OCI-LY1 (cell line): ENCODE results near the gene WFS1.

Source experiments
- H2AFZ ChIP-seq: fragments of 200-600 bp; sonication (generic), shearing (Covaris generic); 2 replicates; pipeline ENCODE4 v1.6.0; 2014; ENCODE audit warnings: antibody characterized with exemption, mild to moderate bottlenecking, low read length
- H3F3A ChIP-seq: fragments of 200-600 bp; sonication (generic), shearing (Covaris generic); 2 replicates; pipeline ENCODE4 v1.6.0; 2014; ENCODE audit warnings: mild to moderate bottlenecking, antibody characterized with exemption, low read length, moderate library complexity; ENCODE audit not compliant: insufficient read depth
- H3K27ac ChIP-seq: fragments of 200-600 bp; sonication (generic); 2 replicates; pipeline ENCODE4 v1.5.1; 2014; ENCODE audit warnings: low read length, mixed run types, mild to moderate bottlenecking, low read depth; ENCODE audit not compliant: poor library complexity, severe bottlenecking
- H3K27me3 ChIP-seq: fragments of 200-600 bp; sonication (generic); 2 replicates; pipeline ENCODE4 v1.6.0; 2014; ENCODE audit warnings: antibody characterized with exemption, mild to moderate bottlenecking, low read length, moderate library complexity; ENCODE audit not compliant: insufficient read depth
- H3K36me3 ChIP-seq: fragments of 200-600 bp; sonication (generic); 2 replicates; pipeline ENCODE4 v1.6.1; 2014; ENCODE audit warnings: mild to moderate bottlenecking, antibody characterized with exemption, low read length, moderate library complexity, mixed read lengths; ENCODE audit not compliant: insufficient read depth
- H3K4me1 ChIP-seq: fragments of 200-600 bp; sonication (generic); 2 replicates; pipeline ENCODE4 v1.5.1; 2014; ENCODE audit warnings: mild to moderate bottlenecking, low read length, moderate library complexity; ENCODE audit not compliant: insufficient read depth, severe bottlenecking
- H3K4me2 ChIP-seq: fragments of 200-600 bp; sonication (generic), shearing (Covaris generic); 2 replicates; pipeline ENCODE4 v1.6.1; 2014; ENCODE audit warnings: low read length
- H3K4me3 ChIP-seq: fragments of 200-600 bp; sonication (generic); 2 replicates; pipeline ENCODE4 v1.5.1; 2014; ENCODE audit warnings: low read length, low read depth, mild to moderate bottlenecking, mixed read lengths; ENCODE audit not compliant: poor library complexity, severe bottlenecking
- H3K79me2 ChIP-seq: fragments of 200-600 bp; shearing (Covaris generic); 2 replicates; pipeline ENCODE4 v1.6.1; 2016; ENCODE audit warnings: mixed run types, low read length, mixed read lengths; ENCODE audit not compliant: insufficient read depth
- H3K9ac ChIP-seq: fragments of 200-600 bp; sonication (generic), shearing (Covaris generic); 2 replicates; pipeline ENCODE4 v1.6.1; 2014; ENCODE audit warnings: mild to moderate bottlenecking, low read length, mixed read lengths
- H3K9me2 ChIP-seq: fragments of 200-600 bp; sonication (generic), shearing (Covaris generic); 2 replicates; pipeline ENCODE4 v1.6.1; 2014; ENCODE audit warnings: low read depth, mild to moderate bottlenecking, low read length, mixed read lengths
- H3K9me3 ChIP-seq: fragments of 200-600 bp; shearing (Covaris generic); 2 replicates; pipeline ENCODE4 v1.6.1; 2014; ENCODE audit warnings: low read length, mixed read lengths
- H4K20me1 ChIP-seq: fragments of 200-600 bp; sonication (generic), shearing (Covaris generic); 2 replicates; pipeline ENCODE4 v1.6.0; 2016; ENCODE audit warnings: mild to moderate bottlenecking, low read length; ENCODE audit not compliant: insufficient read depth
- CTCF ChIP-seq: fragments of 200-600 bp; sonication (generic), shearing (Covaris generic); IDR thresholded peaks from 2 replicates; pipeline ENCODE4 v1.5.1; 2017; ENCODE audit warnings: mild to moderate bottlenecking, antibody characterized with exemption, low read length, moderate library complexity, mixed read lengths
- EZH2 ChIP-seq: fragments of 200-600 bp; sonication (generic), shearing (Covaris generic); IDR thresholded peaks from 2 replicates; pipeline ENCODE4 v1.8.0; 2017; ENCODE audit warnings: borderline replicate concordance, mixed run types, mild to moderate bottlenecking, antibody characterized with exemption, low read length, moderate library complexity, mixed read lengths

Gene WFS1

DNA sequence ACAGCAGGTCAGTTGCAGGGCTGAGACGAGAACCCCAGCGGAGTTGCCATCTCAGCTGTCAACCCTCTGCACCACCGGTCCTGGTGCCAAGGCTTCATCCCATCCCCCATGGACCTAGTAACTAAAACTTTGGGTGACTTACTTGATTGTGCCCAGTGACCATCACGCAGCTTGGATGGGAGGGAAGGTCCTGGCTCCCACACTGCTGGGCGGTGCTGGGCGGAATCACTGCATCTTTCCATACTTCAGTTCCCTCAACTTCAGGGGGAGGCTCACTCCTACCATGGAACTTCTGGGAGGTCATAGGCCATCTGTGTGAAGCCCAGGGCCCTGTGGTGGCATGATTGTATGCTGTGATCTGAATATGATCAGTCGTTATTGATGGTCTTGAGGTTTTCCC is 43.1 kb upstream of the WFS1 start:
- no peaks in the 10 kb centered on the region for H3K79me2 ChIP-seq
- H3K4me3 ChIP-seq: no peak overlapping the region
- H3K4me2 ChIP-seq: no peak overlapping the region
- H4K20me1 ChIP-seq: no peaks in the 10 kb centered on the region
- no peak overlapping the region for H3K27ac ChIP-seq
- no peaks in the 10 kb centered on the region for H3K27me3 ChIP-seq
- TF ChIP-seq CTCF: no peak
- TF ChIP-seq EZH2: no peak
- H3F3A ChIP-seq: no peaks in the 10 kb centered on the region
- H3K9ac ChIP-seq: no peak overlapping the region
- no peak overlapping the region for H2AFZ ChIP-seq
- H3K36me3 ChIP-seq: no peaks in the 10 kb centered on the region
- H3K9me3 ChIP-seq: no peaks in the 10 kb centered on the region
- H3K9me2 ChIP-seq: no peaks in the 10 kb centered on the region
- no peaks in the 10 kb centered on the region for H3K4me1 ChIP-seq

GRCh38 chr4:6227412-6228157 is 42.1 kb upstream of the WFS1 start:
- no peak overlapping the region for H2AFZ ChIP-seq
- no peaks in the 10 kb centered on the region for H4K20me1 ChIP-seq
- H3K27me3 ChIP-seq: no peaks in the 10 kb centered on the region
- H3K9me2 ChIP-seq: no peaks in the 10 kb centered on the region
- H3K4me3 ChIP-seq: no peak overlapping the region
- H3K79me2 ChIP-seq: no peaks in the 10 kb centered on the region
- H3F3A ChIP-seq: no peaks in the 10 kb centered on the region
- no peaks in the 10 kb centered on the region for H3K9me3 ChIP-seq
- H3K36me3 ChIP-seq: no peaks in the 10 kb centered on the region
- no peak overlapping the region for H3K4me2 ChIP-seq
- H3K4me1 ChIP-seq: no peaks in the 10 kb centered on the region
- TF ChIP-seq CTCF: no peak
- TF ChIP-seq EZH2: no peak
- no peak overlapping the region for H3K27ac ChIP-seq
- no peak overlapping the region for H3K9ac ChIP-seq

DNA sequence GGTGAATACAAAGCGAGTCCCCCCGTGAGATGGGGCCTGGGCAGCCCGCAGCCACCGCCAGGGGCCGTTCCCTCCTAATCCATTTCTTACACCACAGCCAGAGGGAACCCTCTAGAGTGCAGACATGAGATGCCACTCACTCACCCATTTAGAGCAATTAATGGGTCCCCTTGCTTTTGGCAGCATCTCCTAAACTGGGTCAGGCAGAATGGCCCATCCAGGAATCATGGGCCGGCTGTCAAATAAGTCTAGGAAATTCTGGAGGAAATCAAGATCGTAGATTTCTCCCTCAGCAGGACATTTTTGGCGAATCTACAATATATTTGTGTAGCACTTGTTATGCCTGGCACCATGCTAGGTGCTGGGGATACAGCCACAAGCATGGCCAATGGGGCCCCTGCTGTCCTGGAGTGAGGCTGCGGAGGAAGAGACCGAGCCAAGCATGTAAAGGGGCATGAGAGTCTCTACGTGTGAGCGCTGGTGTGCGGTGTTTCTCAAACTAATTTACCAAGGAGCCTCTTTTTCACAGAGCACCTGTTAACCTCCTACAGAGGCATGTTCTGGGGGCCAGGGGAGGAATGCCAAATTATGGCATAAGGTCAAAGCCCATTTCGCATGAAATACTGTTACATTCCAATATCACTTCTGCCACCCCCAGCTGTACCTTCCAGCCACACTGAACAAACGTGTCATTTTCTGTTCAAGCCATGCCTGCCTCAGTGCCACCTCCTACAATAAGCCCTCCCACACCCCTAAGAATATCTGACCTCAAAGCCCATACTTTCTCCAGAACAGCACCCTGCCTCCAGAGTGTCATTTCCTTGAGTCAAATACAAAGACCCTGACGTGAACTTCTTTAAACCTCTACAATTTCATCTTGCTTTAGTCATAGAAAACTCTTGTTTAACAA is 41.2 kb upstream of the WFS1 start:
- no peaks in the 10 kb centered on the region for H3K4me1 ChIP-seq

More for the DNA sequence above, 41.2 kb upstream of the WFS1 start:
- TF ChIP-seq EZH2: no peak
- TF ChIP-seq CTCF: no peak
- H3K27me3 ChIP-seq: no peaks in the 10 kb centered on the region
- H3F3A ChIP-seq: no peaks in the 10 kb centered on the region
- no peak overlapping the region for H2AFZ ChIP-seq
- H3K4me2 ChIP-seq: no peak overlapping the region
- H3K36me3 ChIP-seq: no peaks in the 10 kb centered on the region
- no peaks in the 10 kb centered on the region for H3K79me2 ChIP-seq
- H3K9me3 ChIP-seq: no peaks in the 10 kb centered on the region
- H3K4me3 ChIP-seq: no peak overlapping the region
- no peak overlapping the region for H3K9ac ChIP-seq
- no peaks in the 10 kb centered on the region for H3K9me2 ChIP-seq
- H4K20me1 ChIP-seq: no peaks in the 10 kb centered on the region
- no peak overlapping the region for H3K27ac ChIP-seq
